Neural progenitor cell (in vitro differentiated cells): Measurements from ENCODE around the gene APC.

Experiments
- CTCF ChIP-seq: fragments of 200-600 bp; sonication (generic); IDR thresholded peaks from 2 replicates; pipeline ENCODE4 v1.5.1; 2017; ENCODE audit warnings: antibody characterized with exemption, mild to moderate bottlenecking
- EZH2 ChIP-seq: fragments of 200-600 bp; sonication (generic); IDR thresholded peaks from 2 replicates; pipeline ENCODE4 v1.6.1; 2017; ENCODE audit warnings: antibody characterized with exemption, mild to moderate bottlenecking, moderate library complexity

DNA sequence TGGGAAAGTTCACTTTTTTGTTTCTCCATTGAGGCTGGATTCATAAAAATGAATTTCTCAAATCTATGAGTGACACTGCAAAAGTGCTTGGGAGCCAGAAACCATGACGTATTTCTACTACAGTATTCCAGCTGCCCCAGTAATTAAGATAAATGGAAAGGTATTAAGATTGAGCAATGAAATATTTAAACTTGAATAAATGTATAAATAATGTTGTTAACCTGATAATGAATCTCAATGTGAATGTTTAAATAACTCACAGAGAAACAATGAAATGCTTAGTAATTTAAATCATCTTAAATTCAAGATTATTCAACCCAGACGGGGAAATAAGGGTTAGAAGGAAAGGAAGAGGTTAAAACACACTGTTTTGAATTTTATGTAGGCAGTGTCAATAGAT is 112.2 kb downstream of the APC start:
- TF ChIP-seq CTCF (no peak), EZH2 (no peak)
